ENCODE data around the gene BMPR1B. TPM values are rescaled to one million over a fixed set of nuclear protein-coding genes. Genes with fewer than 3 reads are reported as not detected.

The BMPR1B gene
- total and polyA plus RNA-seq, 2 donors (not counting 1 experiment from before 2014, with no cell fraction given): not detected

- H3K4me2 ChIP-seq (replicated peaks; ENCODE audit: low read depth, low read length, poor library complexity, severe bottlenecking): no peak overlapping the region
- intact Hi-C loops (cut with micrococcal nuclease): no loop called here
- ATAC-seq (ENCODE audit: low read depth) (no peak), DNase-seq (no peak)
- no peak overlapping the region for H2AFZ ChIP-seq (ENCODE audit: insufficient read depth, low read depth, low read length, poor library complexity, severe bottlenecking)
- ChIA-PET POLR2A (no interaction called here), CTCF (no interaction called here)
- WGBS (ENCODE audit: insufficient coverage): no CpG with 5 or more reads among the region's 1 CpG
- no peak overlapping the region for H3K4me3 ChIP-seq (ENCODE audit: control extremely low read depth in 1 of 5, extremely low read depth in 1 of 5, insufficient read depth in 1 of 5, low read depth in 2 of 5, low read length in 4 of 5)
- H3K4me1 Mint-ChIP-seq: no peaks in the 10 kb centered on the region
- no peaks in the 10 kb centered on the region for H3K36me3 ChIP-seq (replicated peaks in 1 of 2; ENCODE audit: control extremely low read depth in 1 of 2, control insufficient read depth in 1 of 2, extremely low read depth in 1 of 2, insufficient read depth in 2 of 2, low read length in 1 of 2)
- TF ChIP-seq CTCF (IDR thresholded peaks at IDR 0.05): no peak
- TF ChIP-seq EZH2 (IDR thresholded peaks at IDR 0.05; ENCODE audit: borderline replicate concordance, insufficient read depth, low read depth, low read length, poor library complexity, severe bottlenecking): no peak
- no peaks in the 10 kb centered on the region for H4K20me1 ChIP-seq (ENCODE audit: control insufficient read depth, insufficient read depth, low read length, poor library complexity, severe bottlenecking)
- no peaks in the 10 kb centered on the region for H3K4me1 ChIP-seq (ENCODE audit: control insufficient read depth in 2 of 2, insufficient read depth in 2 of 2, low read length in 2 of 2)
- H3K4me3 Mint-ChIP-seq: no peak overlapping the region
- no peak overlapping the region for H3K9ac ChIP-seq (ENCODE audit: low read length)
- no peaks in the 10 kb centered on the region for H3K9me3 Mint-ChIP-seq (ENCODE audit: insufficient read depth)
- H3K27ac Mint-ChIP-seq: no peak overlapping the region
- no peaks in the 10 kb centered on the region for H3K27me3 ChIP-seq (replicated peaks in 1 of 4; ENCODE audit: control extremely low read depth in 1 of 4, control insufficient read depth in 3 of 4, insufficient read depth in 4 of 4, low read length in 3 of 4)
- no peaks in the 10 kb centered on the region for H3K27me3 Mint-ChIP-seq
- peaks cover 0 to 2% (median 0%) of the 10 kb centered on the region in 3 donors for H3K9me3 ChIP-seq (ENCODE audit: control extremely low read depth in 1 of 3, control insufficient read depth in 2 of 3, insufficient read depth in 1 of 3, low read length in 2 of 3)
- H3K79me2 ChIP-seq (ENCODE audit: control insufficient read depth, insufficient read depth, low read length): no peaks in the 10 kb centered on the region
- no peak overlapping the region for H3K27ac ChIP-seq (ENCODE audit: low read length in 2 of 2)
Observed at GRCh38 chr4:94852616-94853015, 94.9 kb downstream of the BMPR1B start.

GRCh38 chr4:94856030-94856429 is 98.3 kb downstream of the BMPR1B start:
- TF ChIP-seq CTCF (IDR thresholded peaks at IDR 0.05) (no peak), EZH2 (IDR thresholded peaks at IDR 0.05; ENCODE audit: borderline replicate concordance, insufficient read depth, low read depth, low read length, poor library complexity, severe bottlenecking) (no peak)
- H3K4me3 Mint-ChIP-seq: no peak overlapping the region
- DNase-seq: no peak
- no peak overlapping the region for H3K27ac Mint-ChIP-seq
- WGBS (ENCODE audit: insufficient coverage): no CpG with 5 or more reads among the region's 3 CpGs
- H3K27me3 ChIP-seq (replicated peaks in 1 of 4; ENCODE audit: control extremely low read depth in 1 of 4, control insufficient read depth in 3 of 4, insufficient read depth in 4 of 4, low read length in 3 of 4): no peaks in the 10 kb centered on the region
- H4K20me1 ChIP-seq (ENCODE audit: control insufficient read depth, insufficient read depth, low read length, poor library complexity, severe bottlenecking): no peaks in the 10 kb centered on the region
- H3K4me1 ChIP-seq (ENCODE audit: control insufficient read depth in 2 of 2, insufficient read depth in 2 of 2, low read length in 2 of 2): no peaks in the 10 kb centered on the region
- POLR2A ChIA-PET: no interaction called here
- H3K27me3 Mint-ChIP-seq: no peaks in the 10 kb centered on the region
- no peaks in the 10 kb centered on the region for H3K79me2 ChIP-seq (ENCODE audit: control insufficient read depth, insufficient read depth, low read length)
- H3K9me3 ChIP-seq (ENCODE audit: control extremely low read depth in 1 of 3, control insufficient read depth in 2 of 3, insufficient read depth in 1 of 3, low read length in 2 of 3): no peaks in the 10 kb centered on the region
- no peak for ATAC-seq (ENCODE audit: low read depth)
- intact Hi-C loops (cut with micrococcal nuclease): no loop called here
- no peaks in the 10 kb centered on the region for H3K9me3 Mint-ChIP-seq (ENCODE audit: insufficient read depth)
- H3K9ac ChIP-seq (ENCODE audit: low read length): no peak overlapping the region
- no peak overlapping the region for H3K27ac ChIP-seq (ENCODE audit: low read length in 2 of 2)
- H3K4me2 ChIP-seq (replicated peaks; ENCODE audit: low read depth, low read length, poor library complexity, severe bottlenecking): no peak overlapping the region
- CTCF ChIA-PET: no interaction called here
- H2AFZ ChIP-seq (ENCODE audit: insufficient read depth, low read depth, low read length, poor library complexity, severe bottlenecking): no peak overlapping the region
- no peaks in the 10 kb centered on the region for H3K36me3 ChIP-seq (replicated peaks in 1 of 2; ENCODE audit: control extremely low read depth in 1 of 2, control insufficient read depth in 1 of 2, extremely low read depth in 1 of 2, insufficient read depth in 2 of 2, low read length in 1 of 2)
- H3K4me1 Mint-ChIP-seq: no peaks in the 10 kb centered on the region
- H3K4me3 ChIP-seq (ENCODE audit: control extremely low read depth in 1 of 5, extremely low read depth in 1 of 5, insufficient read depth in 1 of 5, low read depth in 2 of 5, low read length in 4 of 5): no peak overlapping the region
